ENCODE results near the gene TMPRSS11A.

TMPRSS11A gene

GRCh38 chr4:67896421-67897065, 66.8 kb downstream of the TMPRSS11A start:
- DNase-seq (no peak), ATAC-seq (no peak)
- Mint-ChIP-seq H3K4me1 (peaks cover 8% of the 10 kb centered on the region), H3K36me3 (ENCODE audit: low read depth) (no peaks in the 10 kb centered on the region), H3K4me3 (no peak overlapping the region), H3K27me3 (no peaks in the 10 kb centered on the region), H3K27ac (no peak overlapping the region), H3K9me3 (peaks cover 4% of the 10 kb centered on the region)

- DNase-seq (no peak), ATAC-seq (no peak)
- Mint-ChIP-seq H3K36me3 (ENCODE audit: low read depth) (no peaks in the 10 kb centered on the region), H3K27ac (no peak overlapping the region), H3K9me3 (peaks cover 4% of the 10 kb centered on the region), H3K27me3 (no peaks in the 10 kb centered on the region), H3K4me1 (peaks cover 8% of the 10 kb centered on the region), H3K4me3 (no peak overlapping the region)
Measured at GRCh38 chr4:67894659-67895058, 68.6 kb downstream of the TMPRSS11A start.

GRCh38 chr4:67892905-67893304, 70.4 kb downstream of the TMPRSS11A start:
- no peak for ATAC-seq
- Mint-ChIP-seq H3K4me3 (no peak overlapping the region), H3K9me3 (peaks cover 4% of the 10 kb centered on the region), H3K4me1 (peaks cover 8% of the 10 kb centered on the region), H3K27ac (no peak overlapping the region), H3K27me3 (no peaks in the 10 kb centered on the region), H3K36me3 (ENCODE audit: low read depth) (no peaks in the 10 kb centered on the region)
- no peak for DNase-seq

- no peak overlapping the region for H3K27ac Mint-ChIP-seq
- H3K27me3 Mint-ChIP-seq, result no peaks in the 10 kb centered on the region
- no peak for ATAC-seq
- H3K36me3 Mint-ChIP-seq (ENCODE audit: low read depth), result no peaks in the 10 kb centered on the region
- no peak overlapping the region for H3K4me3 Mint-ChIP-seq
- H3K9me3 Mint-ChIP-seq, result peaks cover 4% of the 10 kb centered on the region
- H3K4me1 Mint-ChIP-seq, result peaks cover 8% of the 10 kb centered on the region
- DNase-seq, result no peak
Measured at GRCh38 chr4:67892253-67892652, 71.0 kb downstream of the TMPRSS11A start.

- no peak for ATAC-seq
- DNase-seq, result no peak
- Mint-ChIP-seq H3K36me3 (ENCODE audit: low read depth) (no peaks in the 10 kb centered on the region), H3K27ac (no peak overlapping the region), H3K4me1 (peaks cover 8% of the 10 kb centered on the region), H3K27me3 (no peaks in the 10 kb centered on the region), H3K4me3 (no peak overlapping the region), H3K9me3 (peaks cover 4% of the 10 kb centered on the region)
Measured at GRCh38 chr4:67891645-67892044, 71.6 kb downstream of the TMPRSS11A start.

- DNase-seq, result no peak
- no peaks in the 10 kb centered on the region for H3K27me3 Mint-ChIP-seq
- no peaks in the 10 kb centered on the region for H3K36me3 Mint-ChIP-seq (ENCODE audit: low read depth)
- H3K4me3 Mint-ChIP-seq, result no peak overlapping the region
- no peak overlapping the region for H3K27ac Mint-ChIP-seq
- no peaks in the 10 kb centered on the region for H3K9me3 Mint-ChIP-seq
- ATAC-seq, result no peak
- no peaks in the 10 kb centered on the region for H3K4me1 Mint-ChIP-seq
Measured at GRCh38 chr4:67886281-67886680, 77.0 kb downstream of the TMPRSS11A start.

- DNase-seq, result no peak
- Mint-ChIP-seq H3K27me3 (no peaks in the 10 kb centered on the region), H3K27ac (no peak overlapping the region), H3K9me3 (no peaks in the 10 kb centered on the region), H3K4me1 (no peaks in the 10 kb centered on the region), H3K36me3 (ENCODE audit: low read depth) (no peaks in the 10 kb centered on the region), H3K4me3 (no peak overlapping the region)
- ATAC-seq, result no peak
Measured at GRCh38 chr4:67885762-67886161, 77.5 kb downstream of the TMPRSS11A start.

- Mint-ChIP-seq H3K27me3 (no peaks in the 10 kb centered on the region), H3K4me1 (no peaks in the 10 kb centered on the region), H3K27ac (no peak overlapping the region), H3K36me3 (ENCODE audit: low read depth) (no peaks in the 10 kb centered on the region), H3K4me3 (no peak overlapping the region), H3K9me3 (no peaks in the 10 kb centered on the region)
- ATAC-seq (no peak), DNase-seq (no peak)
Measured at GRCh38 chr4:67884701-67885100, 78.6 kb downstream of the TMPRSS11A start.

- no peaks in the 10 kb centered on the region for H3K4me1 Mint-ChIP-seq
- no peaks in the 10 kb centered on the region for H3K9me3 Mint-ChIP-seq
- no peaks in the 10 kb centered on the region for H3K36me3 Mint-ChIP-seq (ENCODE audit: low read depth)
- H3K27ac Mint-ChIP-seq, result no peak within 1 kb of the TSS
- H3K27me3 Mint-ChIP-seq, result no peaks in the 10 kb centered on the region
- H3K4me3 Mint-ChIP-seq, result no peak within 1 kb of the TSS
- ATAC-seq (no peak), DNase-seq (no peak)
Measured at GRCh38 chr4:67883902-67884301, 79.4 kb downstream of the TMPRSS11A start, which contains the start of gene TMPRSS11D. TSS of gene TMPRSS11D (minus strand) at chr4:67884002. CDS start at chr4:67883933, 69 bp downstream.

GRCh38 chr4:67883458-67883857, 79.8 kb downstream of the TMPRSS11A start:
- H3K4me3 Mint-ChIP-seq, result no peak overlapping the region
- no peaks in the 10 kb centered on the region for H3K9me3 Mint-ChIP-seq
- no peaks in the 10 kb centered on the region for H3K27me3 Mint-ChIP-seq
- ATAC-seq, result no peak
- no peak for DNase-seq
- no peaks in the 10 kb centered on the region for H3K36me3 Mint-ChIP-seq (ENCODE audit: low read depth)
- no peak overlapping the region for H3K27ac Mint-ChIP-seq
- H3K4me1 Mint-ChIP-seq, result no peaks in the 10 kb centered on the region

GRCh38 chr4:67880866-67881610, 82.3 kb downstream of the TMPRSS11A start:
- H3K27me3 Mint-ChIP-seq, result no peaks in the 10 kb centered on the region
- H3K36me3 Mint-ChIP-seq (ENCODE audit: low read depth), result no peaks in the 10 kb centered on the region
- no peaks in the 10 kb centered on the region for H3K4me1 Mint-ChIP-seq
- DNase-seq (no peak), ATAC-seq (no peak)
- H3K27ac Mint-ChIP-seq, result no peak overlapping the region
- no peak overlapping the region for H3K4me3 Mint-ChIP-seq
- H3K9me3 Mint-ChIP-seq, result no peaks in the 10 kb centered on the region

GRCh38 chr4:67879486-67879885, 83.8 kb downstream of the TMPRSS11A start:
- Mint-ChIP-seq H3K9me3 (no peaks in the 10 kb centered on the region), H3K36me3 (ENCODE audit: low read depth) (no peaks in the 10 kb centered on the region), H3K27ac (no peak overlapping the region), H3K4me1 (no peaks in the 10 kb centered on the region), H3K4me3 (no peak overlapping the region), H3K27me3 (no peaks in the 10 kb centered on the region)
- ATAC-seq (no peak), DNase-seq (no peak)

GRCh38 chr4:67877086-67877485, 86.2 kb downstream of the TMPRSS11A start:
- Mint-ChIP-seq H3K27ac (no peak overlapping the region), H3K36me3 (ENCODE audit: low read depth) (no peaks in the 10 kb centered on the region), H3K4me1 (no peaks in the 10 kb centered on the region), H3K27me3 (no peaks in the 10 kb centered on the region), H3K4me3 (no peak overlapping the region), H3K9me3 (no peaks in the 10 kb centered on the region)
- ATAC-seq (no peak), DNase-seq (no peak)

GRCh38 chr4:67874986-67875385, 88.3 kb downstream of the TMPRSS11A start:
- Mint-ChIP-seq H3K9me3 (no peaks in the 10 kb centered on the region), H3K27ac (no peak overlapping the region), H3K36me3 (ENCODE audit: low read depth) (no peaks in the 10 kb centered on the region), H3K27me3 (no peaks in the 10 kb centered on the region), H3K4me1 (no peaks in the 10 kb centered on the region), H3K4me3 (no peak overlapping the region)
- DNase-seq (no peak), ATAC-seq (no peak)

GRCh38 chr4:67873116-67873515, 90.2 kb downstream of the TMPRSS11A start:
- Mint-ChIP-seq H3K9me3 (no peaks in the 10 kb centered on the region), H3K27me3 (no peaks in the 10 kb centered on the region), H3K36me3 (ENCODE audit: low read depth) (no peaks in the 10 kb centered on the region), H3K27ac (no peak overlapping the region), H3K4me1 (no peaks in the 10 kb centered on the region), H3K4me3 (no peak overlapping the region)
- no peak for DNase-seq
- no peak for ATAC-seq

Data from activated naive CD8-positive, alpha-beta T cell treated with anti-CD3 and anti-CD28 coated beads, Interleukin-2, amount 50 U/mL, for 24 hours (primary cell).